GM10248 (cell line): Measurements from ENCODE around the gene SYTL1.

ENCODE experiments used
- CTCF ChIA-PET: fragments of 300-600 bp; sonication (Branson Sonifier 250); formaldehyde crosslinking; extraction: SDS; loops from one replicate; lab custom pipeline; 2021; ENCODE audit warnings: antibody characterized with exemption; lab: Yijun Ruan, JAX
- POLR2A ChIA-PET: fragments of 350-650 bp; sonication (Branson Sonifier 250); formaldehyde crosslinking; extraction: SDS; loops from one replicate; lab custom pipeline; 2020; ENCODE audit warnings: antibody characterized with exemption; lab: Yijun Ruan, JAX
- DNase-seq: peaks from one replicate; pipeline ENCODE4 v3.0.0; 2012; ENCODE audit errors: extremely low spot score
- TF ChIP-seq, protein P1 (sequence below): IDR thresholded peaks from 2 replicates; pipeline ENCODE4 v1.5.1; 2012; ENCODE audit warnings: mild to moderate bottlenecking, low read depth; ENCODE audit errors: extremely low read depth, missing control alignments, control extremely low read depth

SYTL1 gene

DNA sequence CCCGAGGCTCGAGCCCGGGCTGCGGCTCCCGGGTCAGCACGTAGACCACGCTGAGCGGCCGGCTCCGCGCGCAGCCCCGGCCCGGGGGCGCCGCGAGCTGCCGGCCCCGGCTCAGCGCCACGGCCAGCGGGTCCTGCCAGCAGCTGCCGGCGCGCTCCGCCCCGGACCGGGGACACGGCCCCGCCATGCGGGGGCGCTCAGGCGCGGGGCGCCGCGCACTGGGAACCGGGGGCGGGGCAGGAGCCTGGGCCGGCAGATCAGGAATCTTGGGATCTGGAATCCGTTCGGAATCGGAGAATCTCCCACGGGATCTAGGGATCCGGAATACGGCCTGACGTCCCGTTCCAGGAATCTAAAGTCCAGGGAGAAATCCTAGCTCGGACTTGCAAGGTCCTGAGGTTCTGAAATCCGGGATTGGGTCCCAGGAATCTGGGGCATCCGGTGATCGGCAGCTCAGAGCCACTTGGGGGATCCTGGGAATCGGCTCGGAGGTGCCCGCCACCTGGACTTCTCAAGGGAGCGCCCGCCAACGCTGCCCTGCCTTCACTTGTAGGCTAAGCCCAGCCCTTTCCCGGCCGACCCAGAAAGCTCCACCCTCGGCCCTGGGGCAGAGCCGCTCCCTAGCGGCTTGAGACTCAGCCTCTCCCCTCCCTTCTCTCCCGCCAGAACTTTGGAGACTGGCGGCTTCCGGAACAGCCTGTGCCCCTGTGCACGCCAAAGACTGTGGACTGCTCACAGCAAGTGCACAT, 24.8 kb downstream of the SYTL1 start, which contains the start of gene MAP3K6:
Gene MAP3K6 (minus strand): TSS at position 551 of the 749 bp plus-strand sequence. CDS start 364 bp downstream, at position 187.
- peak; percentile 63 for DNase-seq
- CTCF ChIA-PET: interaction anchor here (1.0 to 8.2 kb wide), 16 partner anchors 8 to 238 kb away, joined by 3 to 71 read pairs (median 8); partner anchors contain the start of genes CD164L2, FCN3 and GPR3
- TF ChIP-seq, protein P1, sequence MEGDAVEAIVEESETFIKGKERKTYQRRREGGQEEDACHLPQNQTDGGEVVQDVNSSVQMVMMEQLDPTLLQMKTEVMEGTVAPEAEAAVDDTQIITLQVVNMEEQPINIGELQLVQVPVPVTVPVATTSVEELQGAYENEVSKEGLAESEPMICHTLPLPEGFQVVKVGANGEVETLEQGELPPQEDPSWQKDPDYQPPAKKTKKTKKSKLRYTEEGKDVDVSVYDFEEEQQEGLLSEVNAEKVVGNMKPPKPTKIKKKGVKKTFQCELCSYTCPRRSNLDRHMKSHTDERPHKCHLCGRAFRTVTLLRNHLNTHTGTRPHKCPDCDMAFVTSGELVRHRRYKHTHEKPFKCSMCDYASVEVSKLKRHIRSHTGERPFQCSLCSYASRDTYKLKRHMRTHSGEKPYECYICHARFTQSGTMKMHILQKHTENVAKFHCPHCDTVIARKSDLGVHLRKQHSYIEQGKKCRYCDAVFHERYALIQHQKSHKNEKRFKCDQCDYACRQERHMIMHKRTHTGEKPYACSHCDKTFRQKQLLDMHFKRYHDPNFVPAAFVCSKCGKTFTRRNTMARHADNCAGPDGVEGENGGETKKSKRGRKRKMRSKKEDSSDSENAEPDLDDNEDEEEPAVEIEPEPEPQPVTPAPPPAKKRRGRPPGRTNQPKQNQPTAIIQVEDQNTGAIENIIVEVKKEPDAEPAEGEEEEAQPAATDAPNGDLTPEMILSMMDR: peak; percentile 55
- POLR2A ChIA-PET: no interaction called here

DNA sequence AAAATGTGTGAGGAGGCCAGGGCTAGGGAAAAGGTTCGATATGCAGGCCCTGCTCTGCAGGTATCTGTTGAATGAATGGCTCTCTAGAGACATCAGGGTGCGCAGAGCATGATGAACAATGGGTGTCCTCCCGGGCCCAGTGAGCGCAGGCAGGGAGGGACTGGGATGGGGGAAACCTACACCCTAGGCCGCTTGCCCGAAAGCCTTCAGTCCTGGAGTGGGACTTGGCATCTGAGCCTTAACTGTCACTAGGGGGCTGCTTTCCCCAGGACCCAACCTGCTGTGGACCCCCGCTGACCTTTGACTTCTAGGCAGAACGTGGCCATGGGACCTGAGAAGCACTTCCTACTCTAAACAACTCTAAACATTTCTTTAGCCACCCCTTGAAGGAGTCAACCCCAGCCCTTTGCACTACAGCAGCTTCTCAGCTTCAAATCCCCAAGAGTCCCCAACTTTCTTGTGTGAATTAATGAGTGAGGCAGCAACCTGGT, 25.4 kb downstream of the SYTL1 start:
- POLR2A ChIA-PET: no interaction called here
- CTCF ChIA-PET: interaction anchor here (1.1 to 8.2 kb wide), 13 partner anchors 7 to 70 kb away, joined by 3 to 71 read pairs (median 11); partner anchors contain the start of genes CD164L2, FCN3 and GPR3
- TF ChIP-seq, protein P1: no peak
- DNase-seq: no peak

DNA sequence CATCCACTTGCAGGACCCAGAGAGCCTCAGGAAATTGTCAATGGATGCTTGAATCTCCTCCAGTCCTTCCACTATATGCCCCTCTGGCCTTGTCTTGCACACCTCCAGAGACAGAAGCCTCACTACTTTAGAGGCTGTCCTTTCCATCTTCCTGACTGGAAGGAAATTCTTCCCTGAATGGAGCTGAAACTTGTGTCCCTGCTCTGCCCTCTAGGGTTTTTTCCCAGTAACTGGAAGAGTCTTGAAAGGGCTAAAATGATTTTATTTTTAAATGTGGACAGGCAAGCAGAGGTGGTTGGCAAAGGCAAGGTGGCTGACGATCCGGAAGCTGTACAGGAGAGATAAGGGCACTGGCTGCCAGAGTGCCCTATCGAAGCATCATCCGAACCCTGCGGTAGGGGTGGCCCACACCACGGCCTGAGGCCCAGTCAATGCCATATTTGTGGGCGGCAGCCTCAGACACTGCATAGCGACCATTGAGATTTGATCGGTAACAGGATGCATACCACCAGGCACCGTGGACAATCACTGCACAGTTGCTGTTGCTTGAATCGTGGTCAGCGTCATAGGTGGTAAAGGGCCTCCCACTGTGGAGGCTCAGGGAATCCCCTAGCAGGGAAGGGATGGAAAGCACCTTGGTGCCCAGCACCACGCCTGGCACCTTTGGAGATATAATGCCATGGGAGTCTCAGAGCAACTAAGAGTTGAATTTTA, 27.2 kb downstream of the SYTL1 start:
- DNase-seq: no peak
- ChIA-PET CTCF (interaction anchor here (0.7 to 8.2 kb wide), 8 partner anchors 12 to 73 kb away, joined by 3 to 71 read pairs (median 5); no protein-coding TSS in a partner anchor), POLR2A (no interaction called here)
- TF ChIP-seq, protein P1: no peak

DNA sequence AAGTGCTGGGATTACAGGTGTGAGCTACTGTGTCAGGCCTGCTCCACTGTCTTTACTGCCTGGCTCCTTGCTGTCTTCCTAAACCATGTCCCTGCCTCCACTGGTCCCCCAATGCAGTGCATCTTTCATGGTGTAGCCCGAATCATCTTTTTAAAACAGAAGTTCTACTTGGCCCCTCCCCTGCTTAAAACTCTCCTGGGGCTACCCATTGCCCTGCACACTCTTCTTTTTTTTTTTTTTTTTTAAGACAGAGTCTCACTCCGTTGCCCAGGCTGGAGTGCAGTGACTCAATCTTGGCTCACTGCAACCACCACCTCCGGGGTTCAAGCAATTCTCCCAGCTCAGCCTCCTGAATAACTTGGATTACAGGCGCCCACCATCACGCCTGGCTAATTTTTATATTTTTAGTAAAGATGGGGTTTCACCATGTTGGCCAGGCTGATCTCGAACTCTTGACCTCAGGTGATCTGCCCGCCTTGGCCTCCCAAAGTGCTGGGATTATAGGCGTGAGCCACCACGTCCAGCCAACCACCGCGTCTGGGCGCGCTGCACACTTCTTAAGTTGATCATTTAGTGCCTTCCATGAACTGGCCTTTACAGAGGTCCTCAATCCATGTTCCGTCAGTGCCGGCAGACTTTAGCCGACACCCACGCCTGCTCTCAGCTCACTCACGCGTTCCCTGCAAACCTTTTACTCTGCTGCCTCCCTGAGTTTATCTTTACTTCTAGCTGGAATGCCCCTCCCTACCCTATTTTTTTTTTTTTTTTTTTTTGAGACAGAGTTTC, 30.4 kb downstream of the SYTL1 start:
- CTCF ChIA-PET: interaction anchor here (1.3 to 8.2 kb wide), 6 partner anchors 9 to 71 kb away, joined by 3 to 71 read pairs (median 4); no protein-coding TSS in a partner anchor
- DNase-seq: no peak
- TF ChIP-seq, protein P1: no peak
- POLR2A ChIA-PET: interaction anchor here (0.7 kb wide), 1 partner anchor 71 kb away, joined by 4 read pairs; no protein-coding TSS in a partner anchor

DNA sequence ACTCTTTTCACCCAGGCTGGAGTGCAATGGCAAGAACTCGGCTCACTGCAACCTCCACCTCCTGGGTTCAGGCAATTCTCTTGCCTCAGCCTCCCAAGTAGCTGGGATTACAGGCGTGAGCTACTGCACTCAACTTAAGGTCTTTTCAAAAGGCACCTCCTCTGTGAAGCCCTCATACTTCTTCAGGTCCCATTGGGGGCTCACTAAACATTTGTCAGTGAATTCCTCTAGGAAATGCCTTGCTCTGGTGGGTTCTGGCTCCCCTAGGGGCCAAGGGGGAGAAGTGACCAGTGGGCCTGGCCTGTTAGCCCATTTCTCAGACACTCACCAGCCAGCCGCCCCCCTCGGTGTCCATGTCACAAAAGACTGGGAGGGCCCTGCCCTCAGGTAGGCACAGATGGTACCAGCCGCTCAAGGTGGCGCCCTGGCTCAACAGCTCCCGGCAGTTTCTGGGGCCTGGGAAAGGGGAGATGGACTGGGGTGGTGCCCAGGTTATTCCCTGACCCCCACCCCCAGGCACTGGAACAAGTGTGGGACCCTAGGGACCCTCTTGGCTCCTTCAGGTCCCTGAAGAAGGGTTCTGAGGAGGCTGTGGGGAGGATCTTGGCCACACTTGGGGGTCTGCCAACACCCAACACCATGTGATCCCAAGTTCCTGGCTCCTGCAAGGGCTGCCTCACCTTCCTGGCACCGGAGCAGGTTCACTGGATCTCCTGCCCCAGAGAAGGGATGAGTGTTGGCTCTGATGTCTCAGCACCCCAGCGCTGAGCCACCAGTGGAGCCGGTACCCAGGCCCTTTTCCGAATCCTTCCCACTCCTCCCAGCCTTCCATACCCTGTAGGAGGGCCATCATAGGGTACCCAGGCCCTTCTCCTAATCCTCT, 31.2 kb downstream of the SYTL1 start:
- ChIA-PET CTCF (interaction anchor here (1.3 to 8.2 kb wide), 5 partner anchors 9 to 41 kb away, joined by 3 to 71 read pairs (median 4); no protein-coding TSS in a partner anchor), POLR2A (interaction anchor here (0.7 kb wide), 1 partner anchor 72 kb away, joined by 4 read pairs; no protein-coding TSS in a partner anchor)
- DNase-seq: no peak
- TF ChIP-seq, protein P1: no peak
